GM12878 (cell line): ENCODE data around the gene CTNNA1.

Experiments
- CHD2 ChIP-seq: IDR thresholded peaks from 2 replicates; pipeline ENCODE4 v1.6.1; 2011; ENCODE audit warnings: low read depth, low read length, improper control_type of control experiment, borderline replicate concordance
- EZH2 ChIP-seq: IDR thresholded peaks from 2 replicates; pipeline ENCODE4 v1.6.1; 2012; ENCODE audit warnings: low read depth, mild to moderate bottlenecking, control low read depth, inconsistent platforms, low read length, borderline replicate concordance; ENCODE audit not compliant: control insufficient read depth
- POLR2AphosphoS5 ChIP-seq: IDR thresholded peaks from 2 replicates; pipeline ENCODE4 v1.6.1; 2011; ENCODE audit warnings: mild to moderate bottlenecking, low read length, inconsistent platforms
- RCOR1 ChIP-seq: conservative IDR thresholded peaks from 2 replicates; pipeline ENCODE4 v1.6.1; 2012; ENCODE audit warnings: low read depth, low read length, improper control_type of control experiment
- TBL1XR1 ChIP-seq: IDR thresholded peaks from 2 replicates; pipeline ENCODE4 v1.6.1; 2012; ENCODE audit warnings: low read depth, low read length, improper control_type of control experiment
- ZNF384 ChIP-seq: IDR thresholded peaks from 2 replicates; pipeline ENCODE4 v1.6.1; 2012; ENCODE audit warnings: low read depth, mild to moderate bottlenecking, low read length, improper control_type of control experiment, borderline replicate concordance
- ZSCAN29 ChIP-seq: fragments of 450-650 bp; IDR thresholded peaks from 2 replicates; pipeline ENCODE4 v1.6.1; 2017; ENCODE audit warnings: mild to moderate bottlenecking, moderate library complexity
- ZZZ3 ChIP-seq: IDR thresholded peaks from 2 replicates; pipeline ENCODE4 v1.6.1; 2011; ENCODE audit warnings: low read depth; ENCODE audit not compliant: control insufficient read depth, insufficient read length
- TF ChIP-seq, protein P1 (sequence below): fragments of 450-650 bp; IDR thresholded peaks from 2 replicates; pipeline ENCODE4 v1.6.1; 2014; ENCODE audit warnings: mild to moderate bottlenecking
- TF ChIP-seq, protein P2 (sequence below): IDR thresholded peaks from 2 replicates; pipeline ENCODE4 v1.6.1; 2012; ENCODE audit warnings: mild to moderate bottlenecking, low read depth, low read length

DNA sequence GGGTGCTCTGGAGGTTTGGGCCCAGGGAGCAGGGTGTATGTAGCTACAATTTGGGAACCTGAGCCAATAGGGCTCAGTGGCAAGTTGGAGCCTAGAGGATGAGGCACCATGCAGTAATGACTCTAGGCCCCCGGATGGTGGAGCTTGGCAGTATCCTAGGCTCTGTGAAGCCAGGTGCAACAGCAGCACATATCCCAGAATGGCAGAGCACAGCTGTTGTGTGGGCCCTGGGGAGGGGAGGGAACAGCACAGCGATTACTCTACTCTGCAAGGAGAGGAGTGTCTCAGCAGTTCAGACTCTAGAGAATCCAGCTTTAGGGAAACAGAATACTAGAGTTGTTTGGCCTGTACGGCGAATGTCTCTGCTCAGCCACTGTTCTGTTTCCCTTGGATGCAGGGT is 65.9 kb downstream of the CTNNA1 start:
- TF ChIP-seq, protein P1, sequence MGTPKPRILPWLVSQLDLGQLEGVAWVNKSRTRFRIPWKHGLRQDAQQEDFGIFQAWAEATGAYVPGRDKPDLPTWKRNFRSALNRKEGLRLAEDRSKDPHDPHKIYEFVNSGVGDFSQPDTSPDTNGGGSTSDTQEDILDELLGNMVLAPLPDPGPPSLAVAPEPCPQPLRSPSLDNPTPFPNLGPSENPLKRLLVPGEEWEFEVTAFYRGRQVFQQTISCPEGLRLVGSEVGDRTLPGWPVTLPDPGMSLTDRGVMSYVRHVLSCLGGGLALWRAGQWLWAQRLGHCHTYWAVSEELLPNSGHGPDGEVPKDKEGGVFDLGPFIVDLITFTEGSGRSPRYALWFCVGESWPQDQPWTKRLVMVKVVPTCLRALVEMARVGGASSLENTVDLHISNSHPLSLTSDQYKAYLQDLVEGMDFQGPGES: no peak
- no peak for TF ChIP-seq CHD2
- TF ChIP-seq, protein P2, sequence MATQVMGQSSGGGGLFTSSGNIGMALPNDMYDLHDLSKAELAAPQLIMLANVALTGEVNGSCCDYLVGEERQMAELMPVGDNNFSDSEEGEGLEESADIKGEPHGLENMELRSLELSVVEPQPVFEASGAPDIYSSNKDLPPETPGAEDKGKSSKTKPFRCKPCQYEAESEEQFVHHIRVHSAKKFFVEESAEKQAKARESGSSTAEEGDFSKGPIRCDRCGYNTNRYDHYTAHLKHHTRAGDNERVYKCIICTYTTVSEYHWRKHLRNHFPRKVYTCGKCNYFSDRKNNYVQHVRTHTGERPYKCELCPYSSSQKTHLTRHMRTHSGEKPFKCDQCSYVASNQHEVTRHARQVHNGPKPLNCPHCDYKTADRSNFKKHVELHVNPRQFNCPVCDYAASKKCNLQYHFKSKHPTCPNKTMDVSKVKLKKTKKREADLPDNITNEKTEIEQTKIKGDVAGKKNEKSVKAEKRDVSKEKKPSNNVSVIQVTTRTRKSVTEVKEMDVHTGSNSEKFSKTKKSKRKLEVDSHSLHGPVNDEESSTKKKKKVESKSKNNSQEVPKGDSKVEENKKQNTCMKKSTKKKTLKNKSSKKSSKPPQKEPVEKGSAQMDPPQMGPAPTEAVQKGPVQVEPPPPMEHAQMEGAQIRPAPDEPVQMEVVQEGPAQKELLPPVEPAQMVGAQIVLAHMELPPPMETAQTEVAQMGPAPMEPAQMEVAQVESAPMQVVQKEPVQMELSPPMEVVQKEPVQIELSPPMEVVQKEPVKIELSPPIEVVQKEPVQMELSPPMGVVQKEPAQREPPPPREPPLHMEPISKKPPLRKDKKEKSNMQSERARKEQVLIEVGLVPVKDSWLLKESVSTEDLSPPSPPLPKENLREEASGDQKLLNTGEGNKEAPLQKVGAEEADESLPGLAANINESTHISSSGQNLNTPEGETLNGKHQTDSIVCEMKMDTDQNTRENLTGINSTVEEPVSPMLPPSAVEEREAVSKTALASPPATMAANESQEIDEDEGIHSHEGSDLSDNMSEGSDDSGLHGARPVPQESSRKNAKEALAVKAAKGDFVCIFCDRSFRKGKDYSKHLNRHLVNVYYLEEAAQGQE: no peak
- no peak for TF ChIP-seq EZH2
- TF ChIP-seq TBL1XR1: no peak
- no peak for TF ChIP-seq RCOR1
- no peak for TF ChIP-seq ZNF384
- TF ChIP-seq POLR2AphosphoS5: no peak
- TF ChIP-seq ZZZ3: no peak
- no peak for TF ChIP-seq ZSCAN29
